Chondrocyte (in vitro differentiated cells): ENCODE results near the gene TTC28. TPM values are rescaled to one million over a fixed set of nuclear protein-coding genes. Genes with fewer than 3 reads are reported as not detected.

Experiments used
- DNase-seq: peaks from one replicate; pipeline ENCODE4 v3.0.0; 2021; ENCODE audit warnings: mixed read lengths, low spot score
- H3K27ac Mint-ChIP-seq: one replicate; pipeline ENCODE4 v1.8.0; 2021; ENCODE audit warnings: mild to moderate bottlenecking, moderate library complexity, mixed read lengths; ENCODE audit not compliant: unreplicated experiment
- H3K27me3 Mint-ChIP-seq: 2 replicates; pipeline ENCODE4 v1.8.0; 2021; ENCODE audit warnings: low read depth, mixed read lengths
- H3K36me3 Mint-ChIP-seq: 2 replicates; pipeline ENCODE4 v1.8.0; 2021; ENCODE audit warnings: low read depth, mixed read lengths
- H3K4me1 Mint-ChIP-seq: 2 replicates; pipeline ENCODE4 v1.8.0; 2021; ENCODE audit warnings: low read depth, mild to moderate bottlenecking, mixed read lengths
- H3K4me3 Mint-ChIP-seq: one replicate; pipeline ENCODE4 v1.8.0; 2021; ENCODE audit warnings: mild to moderate bottlenecking, moderate library complexity, mixed read lengths; ENCODE audit not compliant: unreplicated experiment
- H3K9me3 Mint-ChIP-seq: 2 replicates; pipeline ENCODE4 v1.8.0; 2021; ENCODE audit warnings: low read depth, mixed read lengths
- total RNA-seq: library from RNA; stranded (reverse); gene quantifications from 3 replicates; pipeline ENCODE4 v1.2.1, GENCODE V29; 2021
- TF ChIP-seq, protein P1 (sequence below): fragments of 200-600 bp; sonication (generic); IDR thresholded peaks from 2 replicates; pipeline ENCODE4 v1.5.0; 2021; ENCODE audit warnings: antibody characterized with exemption, mild to moderate bottlenecking, moderate library complexity

TTC28 gene
- total RNA-seq, 1 donor from 2014 or later = 38.3 TPM

GRCh38 chr22:28112548-28113043 lies 567.0 kb downstream of the TTC28 start:
- Mint-ChIP-seq H3K36me3 (no peaks in the 10 kb centered on the region), H3K9me3 (no peaks in the 10 kb centered on the region), H3K27me3 (no peaks in the 10 kb centered on the region), H3K27ac (peak overlapping the region; percentile 79), H3K4me3 (no peak overlapping the region), H3K4me1 (peaks cover 34% of the 10 kb centered on the region)
- TF ChIP-seq, protein P1, sequence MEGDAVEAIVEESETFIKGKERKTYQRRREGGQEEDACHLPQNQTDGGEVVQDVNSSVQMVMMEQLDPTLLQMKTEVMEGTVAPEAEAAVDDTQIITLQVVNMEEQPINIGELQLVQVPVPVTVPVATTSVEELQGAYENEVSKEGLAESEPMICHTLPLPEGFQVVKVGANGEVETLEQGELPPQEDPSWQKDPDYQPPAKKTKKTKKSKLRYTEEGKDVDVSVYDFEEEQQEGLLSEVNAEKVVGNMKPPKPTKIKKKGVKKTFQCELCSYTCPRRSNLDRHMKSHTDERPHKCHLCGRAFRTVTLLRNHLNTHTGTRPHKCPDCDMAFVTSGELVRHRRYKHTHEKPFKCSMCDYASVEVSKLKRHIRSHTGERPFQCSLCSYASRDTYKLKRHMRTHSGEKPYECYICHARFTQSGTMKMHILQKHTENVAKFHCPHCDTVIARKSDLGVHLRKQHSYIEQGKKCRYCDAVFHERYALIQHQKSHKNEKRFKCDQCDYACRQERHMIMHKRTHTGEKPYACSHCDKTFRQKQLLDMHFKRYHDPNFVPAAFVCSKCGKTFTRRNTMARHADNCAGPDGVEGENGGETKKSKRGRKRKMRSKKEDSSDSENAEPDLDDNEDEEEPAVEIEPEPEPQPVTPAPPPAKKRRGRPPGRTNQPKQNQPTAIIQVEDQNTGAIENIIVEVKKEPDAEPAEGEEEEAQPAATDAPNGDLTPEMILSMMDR = peak; percentile 73
- DNase-seq = no peak

DNA sequence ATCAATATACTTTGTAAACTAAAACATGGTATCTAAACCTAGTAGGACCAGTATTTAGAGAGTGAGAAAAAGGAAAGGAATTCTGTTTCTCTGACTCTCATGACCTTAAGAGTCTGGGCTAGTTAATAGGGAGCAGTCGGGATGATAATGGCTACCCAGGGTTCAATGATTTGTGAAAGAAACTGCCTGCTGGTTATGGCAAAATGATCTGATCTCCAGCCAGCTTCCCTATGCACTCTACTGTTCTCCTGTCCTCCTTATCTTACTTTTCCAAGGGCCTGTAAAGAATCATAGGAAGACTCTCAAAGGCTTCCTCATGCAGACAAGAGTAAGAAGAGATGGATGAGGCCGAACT lies 567.5 kb downstream of the TTC28 start:
- H3K27ac Mint-ChIP-seq = peak overlapping the region; percentile 79
- H3K4me3 Mint-ChIP-seq = no peak overlapping the region
- TF ChIP-seq, protein P1 = no peak
- no peaks in the 10 kb centered on the region for H3K9me3 Mint-ChIP-seq
- H3K27me3 Mint-ChIP-seq = no peaks in the 10 kb centered on the region
- DNase-seq = no peak
- H3K36me3 Mint-ChIP-seq = no peaks in the 10 kb centered on the region
- H3K4me1 Mint-ChIP-seq = peaks cover 34% of the 10 kb centered on the region

- TF ChIP-seq, protein P1 = no peak
- Mint-ChIP-seq H3K27ac (no peak overlapping the region), H3K36me3 (peaks cover 3% of the 10 kb centered on the region), H3K4me3 (no peak overlapping the region), H3K9me3 (no peaks in the 10 kb centered on the region), H3K4me1 (peaks cover 29% of the 10 kb centered on the region), H3K27me3 (no peaks in the 10 kb centered on the region)
- DNase-seq = no peak
Observed at GRCh38 chr22:28111501-28112189, 568.0 kb downstream of the TTC28 start.

- peaks cover 8% of the 10 kb centered on the region for H3K36me3 Mint-ChIP-seq
- H3K4me1 Mint-ChIP-seq = peaks cover 16% of the 10 kb centered on the region
- TF ChIP-seq, protein P1 = no peak
- no peak for DNase-seq
- no peak overlapping the region for H3K4me3 Mint-ChIP-seq
- H3K27me3 Mint-ChIP-seq = no peaks in the 10 kb centered on the region
- no peaks in the 10 kb centered on the region for H3K9me3 Mint-ChIP-seq
- no peak overlapping the region for H3K27ac Mint-ChIP-seq
Observed at GRCh38 chr22:28108851-28109250, 570.8 kb downstream of the TTC28 start.

DNA sequence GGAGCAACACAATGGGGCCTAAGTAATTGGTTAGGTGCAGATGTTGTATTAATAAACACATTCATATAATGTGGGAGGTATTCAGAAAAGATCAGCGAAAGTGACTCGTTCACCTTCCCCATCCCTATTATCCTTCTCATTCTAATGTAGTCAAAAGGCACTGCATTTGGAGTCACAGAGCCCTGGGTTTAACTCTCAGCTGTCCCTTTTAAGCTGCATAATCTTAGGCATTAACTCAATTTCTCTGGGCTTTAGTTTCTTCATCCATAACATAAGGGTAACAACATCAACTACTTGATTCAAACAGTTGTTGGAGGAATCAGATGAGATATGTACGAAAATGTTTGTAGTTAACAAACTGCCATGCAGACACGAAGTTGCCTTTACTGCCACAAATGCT lies 573.0 kb downstream of the TTC28 start:
- Mint-ChIP-seq H3K27me3 (no peaks in the 10 kb centered on the region), H3K9me3 (no peaks in the 10 kb centered on the region), H3K4me1 (peaks cover 9% of the 10 kb centered on the region), H3K27ac (no peak overlapping the region), H3K4me3 (no peak overlapping the region), H3K36me3 (peaks cover 8% of the 10 kb centered on the region)
- no peak for DNase-seq
- TF ChIP-seq, protein P1 = no peak
